Fibroblast of pulmonary artery (primary cell): ENCODE measurements around the gene ANKS1B.

Experiments
- DNase-seq: peaks from one replicate; pipeline ENCODE4 v3.0.0-alpha.2; 2010; ENCODE audit warnings: low read depth
- H3K4me3 ChIP-seq: replicated peaks from 2 replicates; pipeline ENCODE4 v1.5.1; 2011; ENCODE audit warnings: low read depth, mild to moderate bottlenecking, control low read depth, low read length, moderate library complexity
- TF ChIP-seq, protein P1 (sequence below): IDR thresholded peaks from 2 replicates; pipeline ENCODE4 v1.5.1; 2011; ENCODE audit warnings: mild to moderate bottlenecking, control low read depth, low read length, inconsistent platforms; ENCODE audit errors: missing control alignments

The ANKS1B gene

DNA sequence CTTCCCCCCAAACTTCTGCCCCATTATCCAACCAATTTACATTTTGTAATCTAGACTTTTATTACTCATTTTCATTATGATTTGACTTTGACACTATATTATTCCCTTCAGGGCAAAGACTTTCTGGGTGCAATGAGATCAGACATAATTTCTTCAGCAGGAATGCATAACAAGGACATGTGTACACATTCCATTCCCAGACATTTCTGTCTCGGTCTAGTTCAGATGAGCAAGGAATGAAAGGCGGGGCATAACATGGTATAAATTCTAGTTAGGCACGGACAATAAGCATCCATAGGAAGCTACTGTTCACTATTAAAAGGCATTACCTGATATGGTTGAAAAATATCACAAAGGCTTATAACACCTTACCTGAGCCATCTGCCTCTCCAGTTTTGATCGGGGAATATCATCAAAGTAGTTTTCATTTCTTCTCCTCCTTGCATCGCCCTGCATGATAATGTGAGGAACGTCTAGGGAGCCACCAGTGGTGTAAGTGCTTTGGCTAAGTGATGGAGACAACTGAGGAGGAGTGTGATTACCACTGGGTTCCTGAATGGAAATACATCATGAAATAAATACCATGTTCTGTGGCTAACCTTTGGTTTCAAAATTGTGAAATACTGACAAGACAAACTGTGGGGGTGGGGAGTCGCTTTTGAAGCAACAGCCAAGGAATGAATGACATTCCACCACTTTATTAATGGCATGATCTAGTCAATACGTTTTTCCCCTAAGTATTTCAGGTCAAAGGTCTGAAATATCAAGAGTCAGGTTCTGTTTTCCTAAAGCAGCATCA, 1155.7 kb downstream of the ANKS1B start:
- TF ChIP-seq, protein P1, sequence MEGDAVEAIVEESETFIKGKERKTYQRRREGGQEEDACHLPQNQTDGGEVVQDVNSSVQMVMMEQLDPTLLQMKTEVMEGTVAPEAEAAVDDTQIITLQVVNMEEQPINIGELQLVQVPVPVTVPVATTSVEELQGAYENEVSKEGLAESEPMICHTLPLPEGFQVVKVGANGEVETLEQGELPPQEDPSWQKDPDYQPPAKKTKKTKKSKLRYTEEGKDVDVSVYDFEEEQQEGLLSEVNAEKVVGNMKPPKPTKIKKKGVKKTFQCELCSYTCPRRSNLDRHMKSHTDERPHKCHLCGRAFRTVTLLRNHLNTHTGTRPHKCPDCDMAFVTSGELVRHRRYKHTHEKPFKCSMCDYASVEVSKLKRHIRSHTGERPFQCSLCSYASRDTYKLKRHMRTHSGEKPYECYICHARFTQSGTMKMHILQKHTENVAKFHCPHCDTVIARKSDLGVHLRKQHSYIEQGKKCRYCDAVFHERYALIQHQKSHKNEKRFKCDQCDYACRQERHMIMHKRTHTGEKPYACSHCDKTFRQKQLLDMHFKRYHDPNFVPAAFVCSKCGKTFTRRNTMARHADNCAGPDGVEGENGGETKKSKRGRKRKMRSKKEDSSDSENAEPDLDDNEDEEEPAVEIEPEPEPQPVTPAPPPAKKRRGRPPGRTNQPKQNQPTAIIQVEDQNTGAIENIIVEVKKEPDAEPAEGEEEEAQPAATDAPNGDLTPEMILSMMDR = no peak
- DNase-seq = no peak

GRCh38 chr12:98823012-98823411, 1161.7 kb downstream of the ANKS1B start:
- no peak for DNase-seq
- TF ChIP-seq, protein P1 = no peak
- no peak overlapping the region for H3K4me3 ChIP-seq

More for the DNA sequence above, 1155.7 kb downstream of the ANKS1B start:
- no peak overlapping the region for H3K4me3 ChIP-seq

DNA sequence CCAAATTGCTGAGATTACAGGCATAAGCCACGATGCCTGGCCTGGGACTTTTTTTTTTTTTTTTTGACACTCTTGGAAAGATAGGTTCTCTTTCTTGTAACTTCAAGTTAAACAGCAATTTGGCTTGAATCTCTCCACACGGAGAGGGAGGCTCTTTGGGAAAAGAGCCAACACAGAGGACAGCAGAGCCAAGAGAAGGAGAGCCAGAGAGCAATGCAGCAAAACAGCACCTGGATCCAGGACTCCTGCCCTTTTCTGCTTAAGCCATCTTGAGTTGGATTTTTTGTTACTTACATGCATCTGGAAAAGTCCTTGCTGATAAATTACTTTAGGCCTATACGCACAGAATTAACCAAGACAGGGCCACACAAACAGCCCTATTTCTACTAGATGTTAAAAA, 1162.9 kb downstream of the ANKS1B start:
- TF ChIP-seq, protein P1 = no peak
- no peak overlapping the region for H3K4me3 ChIP-seq
- no peak for DNase-seq

GRCh38 chr12:98821232-98821631, 1163.5 kb downstream of the ANKS1B start:
- TF ChIP-seq, protein P1 = no peak
- no peak for DNase-seq
- no peak overlapping the region for H3K4me3 ChIP-seq

- no peak overlapping the region for H3K4me3 ChIP-seq
- no peak for DNase-seq
- TF ChIP-seq, protein P1 = no peak
Measured at GRCh38 chr12:98819821-98820404, 1164.8 kb downstream of the ANKS1B start.

GRCh38 chr12:98819071-98819470, 1165.7 kb downstream of the ANKS1B start:
- TF ChIP-seq, protein P1 = no peak
- H3K4me3 ChIP-seq = no peak overlapping the region

More at GRCh38 chr12:98819071-98819470, 1165.7 kb downstream of the ANKS1B start:
- DNase-seq = no peak
